GM12878 (cell line): Measurements from ENCODE around the gene OPRL1.

Experiments used
- BRCA1 ChIP-seq: IDR thresholded peaks from 2 replicates; pipeline ENCODE4 v1.6.1; 2011; ENCODE audit warnings: low read depth, low read length, improper control_type of control experiment
- CEBPB ChIP-seq, 2 experiments: fragments of 150-350 bp in 1 of 2; IDR thresholded peaks; 2 replicates each; pipeline ENCODE4 v1.6.1; 2012 to 2014; ENCODE audit warnings: low read depth in 2 of 2, low read length in 2 of 2, borderline replicate concordance in 1 of 2, inconsistent platforms in 1 of 2
- CREM ChIP-seq: IDR thresholded peaks from 2 replicates; pipeline ENCODE4 v1.6.1; 2014; ENCODE audit warnings: antibody characterized with exemption, low read depth
- CTCF ChIP-seq, 3 experiments: IDR thresholded peaks in 2 of 3; conservative IDR thresholded peaks in 1 of 3; 2 replicates each; pipeline ENCODE4 v1.5.1; 2011; ENCODE audit warnings: low read depth in 3 of 3, low read length in 3 of 3, mild to moderate bottlenecking in 3 of 3, control low read depth in 2 of 3, moderate library complexity in 2 of 3, inconsistent platforms in 1 of 3, mixed read lengths in 1 of 3; ENCODE audit not compliant: control insufficient read depth in 2 of 3, insufficient read depth in 1 of 3; ENCODE audit errors: extremely low read depth in 1 of 3
- POLR2A ChIP-seq: IDR thresholded peaks from 2 replicates; pipeline ENCODE4 v1.6.1; 2011; ENCODE audit warnings: low read depth, mild to moderate bottlenecking, low read length
- RAD21 ChIP-seq: IDR thresholded peaks from 2 replicates; pipeline ENCODE4 v1.6.1; 2011; ENCODE audit warnings: mild to moderate bottlenecking, low read depth, low read length, moderate library complexity; ENCODE audit not compliant: insufficient read depth
- REST ChIP-seq: IDR thresholded peaks from 2 replicates; pipeline ENCODE4 v1.6.1; 2012; ENCODE audit warnings: mild to moderate bottlenecking, low read depth, low read length
- SP1 ChIP-seq: IDR thresholded peaks from one replicate; pipeline ENCODE4 v1.6.1; 2011; ENCODE audit warnings: low read depth, low read length
- TAF1 ChIP-seq: IDR thresholded peaks from 2 replicates; pipeline ENCODE4 v1.6.1; 2011; ENCODE audit warnings: mild to moderate bottlenecking, low read depth, low read length, borderline replicate concordance
- TCF7 ChIP-seq: IDR thresholded peaks from 2 replicates; pipeline ENCODE4 v1.6.1; 2014; ENCODE audit warnings: antibody characterized with exemption, borderline replicate concordance

- TF ChIP-seq CTCF (IDR thresholded peaks at IDR 0.05 in 2 of 3, conservative IDR thresholded peaks at IDR 0.05 in 1 of 3; ENCODE audit: control insufficient read depth in 2 of 3, extremely low read depth in 1 of 3, insufficient read depth in 1 of 3, low read depth in 3 of 3, low read length in 3 of 3) (no peak), RAD21 (no peak), POLR2A (no peak), CEBPB (IDR thresholded peaks at IDR 0.05; ENCODE audit: borderline replicate concordance in 1 of 2, low read depth in 2 of 2, low read length in 2 of 2) (no peak), SP1 (no peak), BRCA1 (no peak), TCF7 (no peak), CREM (no peak), REST (no peak), TAF1 (no peak)
These were observed 16.0 kb downstream of the OPRL1 start for GRCh38 chr20:64095927-64096326.
